ENCODE results near the gene ST8SIA6.
"Not testable (repeated sequence)": the region's sequence is repeated elsewhere in the genome, so short reads cannot be mapped to it uniquely, and the experiment has no call there.

ST8SIA6 gene

DNA sequence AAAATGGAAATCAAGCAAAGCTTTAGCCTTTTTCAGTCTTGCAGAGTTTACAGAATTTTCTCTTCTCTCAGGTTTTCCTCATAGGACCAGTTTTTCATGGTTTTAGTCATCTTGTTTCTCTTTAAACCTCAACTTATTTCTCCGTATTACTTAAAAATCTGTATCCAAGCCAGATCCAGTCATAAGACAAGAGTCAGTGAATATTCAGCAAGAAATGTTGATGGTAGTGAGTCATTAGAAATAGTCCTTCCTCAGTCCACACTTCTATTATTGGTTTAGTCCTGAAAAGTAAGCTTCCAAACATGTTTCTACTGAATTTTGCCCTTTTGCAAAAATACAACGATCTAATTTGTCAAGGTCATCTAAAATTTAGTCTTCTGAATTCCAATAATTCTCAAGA lies 119.3 kb downstream of the ST8SIA6 start:
- no peak overlapping the region for H3K4me3 ChIP-seq (ENCODE audit: low read depth, low read length)
- TF ChIP-seq, protein P1, sequence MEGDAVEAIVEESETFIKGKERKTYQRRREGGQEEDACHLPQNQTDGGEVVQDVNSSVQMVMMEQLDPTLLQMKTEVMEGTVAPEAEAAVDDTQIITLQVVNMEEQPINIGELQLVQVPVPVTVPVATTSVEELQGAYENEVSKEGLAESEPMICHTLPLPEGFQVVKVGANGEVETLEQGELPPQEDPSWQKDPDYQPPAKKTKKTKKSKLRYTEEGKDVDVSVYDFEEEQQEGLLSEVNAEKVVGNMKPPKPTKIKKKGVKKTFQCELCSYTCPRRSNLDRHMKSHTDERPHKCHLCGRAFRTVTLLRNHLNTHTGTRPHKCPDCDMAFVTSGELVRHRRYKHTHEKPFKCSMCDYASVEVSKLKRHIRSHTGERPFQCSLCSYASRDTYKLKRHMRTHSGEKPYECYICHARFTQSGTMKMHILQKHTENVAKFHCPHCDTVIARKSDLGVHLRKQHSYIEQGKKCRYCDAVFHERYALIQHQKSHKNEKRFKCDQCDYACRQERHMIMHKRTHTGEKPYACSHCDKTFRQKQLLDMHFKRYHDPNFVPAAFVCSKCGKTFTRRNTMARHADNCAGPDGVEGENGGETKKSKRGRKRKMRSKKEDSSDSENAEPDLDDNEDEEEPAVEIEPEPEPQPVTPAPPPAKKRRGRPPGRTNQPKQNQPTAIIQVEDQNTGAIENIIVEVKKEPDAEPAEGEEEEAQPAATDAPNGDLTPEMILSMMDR (IDR thresholded peaks at IDR 0.05; ENCODE audit: borderline replicate concordance, insufficient read depth, low read depth, low read length) = no peak

GRCh38 chr10:17330501-17330900 lies 123.9 kb downstream of the ST8SIA6 start:
- H3K4me3 ChIP-seq (ENCODE audit: low read depth, low read length) = no peak overlapping the region
- TF ChIP-seq, protein P1 (IDR thresholded peaks at IDR 0.05; ENCODE audit: borderline replicate concordance, insufficient read depth, low read depth, low read length) = no peak

DNA sequence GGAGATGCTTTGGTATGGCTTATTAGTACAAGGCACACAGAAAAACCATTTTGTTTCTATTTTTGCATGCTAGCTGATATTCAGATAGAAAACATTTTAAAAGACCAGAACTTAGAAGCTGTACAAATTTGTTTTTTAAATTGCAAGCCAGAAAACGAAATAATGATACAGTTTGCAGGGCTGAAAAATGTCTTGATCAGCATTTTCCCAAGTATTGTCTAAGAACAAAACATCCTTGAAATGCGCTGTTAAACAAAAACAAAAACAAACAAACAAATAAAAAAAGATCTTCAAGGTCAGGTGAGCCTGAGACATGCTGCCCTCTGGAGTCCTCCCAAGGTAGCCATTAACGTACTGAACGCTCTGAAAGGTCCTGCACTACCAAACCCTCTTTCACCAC lies 128.0 kb downstream of the ST8SIA6 start:
- TF ChIP-seq, protein P1 (IDR thresholded peaks at IDR 0.05; ENCODE audit: borderline replicate concordance, insufficient read depth, low read depth, low read length) = no peak
- H3K4me3 ChIP-seq (ENCODE audit: low read depth, low read length) = no peak overlapping the region

GRCh38 chr10:17321957-17322356 lies 132.4 kb downstream of the ST8SIA6 start:
- H3K4me3 ChIP-seq (ENCODE audit: low read depth, low read length) = not testable (repeated sequence)

GRCh38 chr10:17316488-17317170 lies 137.8 kb downstream of the ST8SIA6 start:
- TF ChIP-seq, protein P1 (IDR thresholded peaks at IDR 0.05; ENCODE audit: borderline replicate concordance, insufficient read depth, low read depth, low read length) = no peak

GRCh38 chr10:17309435-17309834 lies 145.0 kb downstream of the ST8SIA6 start:
- TF ChIP-seq, protein P1 (IDR thresholded peaks at IDR 0.05; ENCODE audit: borderline replicate concordance, insufficient read depth, low read depth, low read length) = no peak
- H3K4me3 ChIP-seq (ENCODE audit: low read depth, low read length) = no peak overlapping the region

More at GRCh38 chr10:17316488-17317170, 137.8 kb downstream of the ST8SIA6 start:
- H3K4me3 ChIP-seq (ENCODE audit: low read depth, low read length) = no peak overlapping the region

GRCh38 chr10:17307123-17307522 lies 147.3 kb downstream of the ST8SIA6 start:
- TF ChIP-seq, protein P1 (IDR thresholded peaks at IDR 0.05; ENCODE audit: borderline replicate concordance, insufficient read depth, low read depth, low read length) = no peak
- no peak overlapping the region for H3K4me3 ChIP-seq (ENCODE audit: low read depth, low read length)

Measured in GM12875 (cell line).